GM12878 (cell line): Measurements from ENCODE around the gene ZNF837. TPM values are rescaled to one million over a fixed set of nuclear protein-coding genes. Genes with fewer than 3 reads are reported as not detected.

Source experiments
- ATAC-seq: fragments of 200-7000 bp; cut with Tn5 transposase; 3 replicates; pipeline ENCODE4 v1.9.1; 2020; ENCODE audit warnings: mild to moderate bottlenecking, moderate library complexity
- BruUV-seq: library from RNA; stranded (reverse); fragments of 400-500 nt; replicated peaks from 2 replicates; lab custom pipeline; 2021; lab: Mats Ljungman, UMichigan
- CTCF ChIA-PET: fragments of 300-600 bp; sonication (Branson Sonifier 250); formaldehyde crosslinking; extraction: SDS; loops from one replicate; lab custom pipeline; 2021; ENCODE audit warnings: inconsistent platforms; lab: Yijun Ruan, JAX
- POLR2A ChIA-PET: fragments of 350-600 bp; formaldehyde crosslinking; extraction: SDS; loops from one replicate; lab custom pipeline; 2021; ENCODE audit warnings: inconsistent platforms; lab: Charles Lee
- RAD21 ChIA-PET: fragments of 300-600 bp; sonication (Branson Sonifier 250); formaldehyde crosslinking; loops from one replicate; lab custom pipeline; 2023; ENCODE audit warnings: antibody characterized with exemption; ENCODE audit not compliant: unreplicated experiment; lab: Charles Lee
- SMC1A ChIA-PET: fragments of 300-600 bp; sonication (Branson Sonifier 250); formaldehyde crosslinking; loops from one replicate; lab custom pipeline; 2023; ENCODE audit not compliant: unreplicated experiment, uncharacterized antibody; lab: Charles Lee
- DNase-seq: peaks from one replicate; pipeline ENCODE4 v3.0.0-alpha.2; 2011; ENCODE audit warnings: low read depth, low spot score
- FAIRE-seq: peaks from 3 replicates; lab custom pipeline; 2011; peaks lifted over from hg19 to GRCh38; lab: Jason Lieb, UNC
- H2AFZ ChIP-seq: 2 replicates; pipeline ENCODE4 v1.6.0; 2011; ENCODE audit warnings: low read depth, low read length, control low read depth; ENCODE audit not compliant: control insufficient read depth
- H3K27ac ChIP-seq: 2 replicates; pipeline ENCODE4 v1.5.1; 2011; ENCODE audit warnings: control low read depth; ENCODE audit not compliant: control insufficient read depth, insufficient read depth
- H3K27me3 ChIP-seq, 2 experiments: replicated peaks in 1 of 2; 2 replicates each; pipeline versions ENCODE4 v1.6.0 to v1.6.1; 2011; ENCODE audit warnings: low read length in 1 of 2; ENCODE audit not compliant: control insufficient read depth in 2 of 2, insufficient read depth in 2 of 2
- H3K36me3 ChIP-seq, 2 experiments: 2 replicates each; pipeline ENCODE4 v1.5.1; 2011; ENCODE audit warnings: low read length in 1 of 2; ENCODE audit not compliant: control insufficient read depth in 2 of 2, insufficient read depth in 2 of 2
- H3K4me1 ChIP-seq: 2 replicates; pipeline ENCODE4 v1.6.1; 2011; ENCODE audit warnings: mild to moderate bottlenecking, low read length, moderate library complexity, mixed read lengths; ENCODE audit not compliant: control insufficient read depth, insufficient read depth
- H3K4me2 ChIP-seq: 2 replicates; pipeline ENCODE4 v1.6.0; 2011; ENCODE audit warnings: control low read depth; ENCODE audit not compliant: control insufficient read depth, insufficient read depth
- H3K4me3 ChIP-seq: fragments of 200-600 bp; sonication (generic); 2 replicates; pipeline ENCODE4 v1.5.1; 2016
- H3K79me2 ChIP-seq: 2 replicates; pipeline ENCODE4 v1.6.0; 2011; ENCODE audit warnings: low read length; ENCODE audit not compliant: control insufficient read depth, insufficient read depth
- H3K9ac ChIP-seq: 2 replicates; pipeline ENCODE4 v1.8.0; 2011; ENCODE audit warnings: low read length, control low read depth, mixed read lengths; ENCODE audit not compliant: control insufficient read depth, insufficient read depth
- H3K9me3 ChIP-seq: replicated peaks from 3 replicates; pipeline ENCODE4 v1.5.1; 2011; ENCODE audit warnings: mild to moderate bottlenecking, low read length; ENCODE audit not compliant: control insufficient read depth, insufficient read depth
- H4K20me1 ChIP-seq: 2 replicates; pipeline ENCODE4 v1.6.0; 2011; ENCODE audit not compliant: control insufficient read depth, insufficient read depth
- BRCA1 ChIP-seq: IDR thresholded peaks from 2 replicates; pipeline ENCODE4 v1.6.1; 2011; ENCODE audit warnings: low read depth, low read length, improper control_type of control experiment
- CHD4 ChIP-seq: fragments of 200-600 bp; sonication (generic); IDR thresholded peaks from 2 replicates; pipeline ENCODE4 v1.6.1; 2016; ENCODE audit warnings: mild to moderate bottlenecking
- HDAC6 ChIP-seq: fragments of 200-600 bp; sonication (generic); IDR thresholded peaks from one replicate; pipeline ENCODE4 v1.8.0; 2017; ENCODE audit warnings: antibody characterized with exemption; ENCODE audit not compliant: unreplicated experiment
- IKZF2 ChIP-seq, 2 experiments: fragments of 450-650 bp; IDR thresholded peaks; 2 replicates each; pipeline ENCODE4 v1.6.1; 2017; ENCODE audit warnings: mild to moderate bottlenecking in 2 of 2, moderate library complexity in 2 of 2
- MYC ChIP-seq: IDR thresholded peaks from 2 replicates; pipeline ENCODE4 v1.6.1; 2011; ENCODE audit warnings: mild to moderate bottlenecking, low read length, moderate library complexity, inconsistent platforms; ENCODE audit not compliant: insufficient read depth, insufficient replicate concordance, insufficient read length, severe bottlenecking
- NFYA ChIP-seq: IDR thresholded peaks from 2 replicates; pipeline ENCODE4 v1.6.1; 2011; ENCODE audit warnings: low read depth, mild to moderate bottlenecking, low read length, improper control_type of control experiment, borderline replicate concordance
- POLR2A ChIP-seq: IDR thresholded peaks from 2 replicates; pipeline ENCODE4 v1.6.1; 2011; ENCODE audit warnings: low read depth, mild to moderate bottlenecking, low read length
- POLR2AphosphoS5 ChIP-seq: IDR thresholded peaks from 2 replicates; pipeline ENCODE4 v1.6.1; 2011; ENCODE audit warnings: mild to moderate bottlenecking, low read length, inconsistent platforms
- RELB ChIP-seq: fragments of 450-650 bp; IDR thresholded peaks from 2 replicates; pipeline ENCODE4 v1.6.1; 2017; ENCODE audit warnings: low read depth, mild to moderate bottlenecking, moderate library complexity
- SKIL ChIP-seq: fragments of 450-650 bp; IDR thresholded peaks from 2 replicates; pipeline ENCODE4 v1.6.1; 2017; ENCODE audit warnings: mild to moderate bottlenecking, low read depth, inconsistent platforms; ENCODE audit not compliant: poor library complexity, severe bottlenecking
- WGBS: methylation state at CpG from one replicate; pipeline ENCODE4 v1.1.6; 2016; ENCODE audit warnings: low lambda C conversion rate; ENCODE audit not compliant: insufficient replicate concordance, insufficient coverage; ENCODE audit errors: missing lambda C conversion rate; 5-methylcytosine and 5-hydroxymethylcytosine counted together
- in situ Hi-C: fragments of 300-500 bp; cut with MboI; formaldehyde crosslinking; loops from 9 replicates; pipeline ENCODE4 v1.14.3; 2018; ENCODE audit warnings: mixed read lengths
- intact Hi-C: fragments of 100-400 bp; cut with micrococcal nuclease; formaldehyde crosslinking; loops from one replicate; pipeline ENCODE4 v1.14.2; 2022; ENCODE audit not compliant: unreplicated experiment
- polyA plus RNA-seq, 11 experiments: library from polyadenylated mRNA; depleted of rRNA in 4 of 11; unstranded in 6 of 11; stranded (reverse) in 5 of 11; fragments of >200 nt; fragmentation: Nextera tagmentation in 4 of 11; fragmentation: Illumina TruSeq in 1 of 11; extraction: Ambion mirVana in 4 of 11; extraction: Trizol in 1 of 11; gene quantifications; 1 replicate in 1 of 11; 2 replicates in 10 of 11; pipeline versions ENCODE4 v1.2.1 to v1.2.3, GENCODE V29; 2011 to 2016; ENCODE audit warnings: inconsistent platforms in 2 of 11, missing spikeins in 2 of 11, low read depth in 1 of 11
- total RNA-seq, 4 experiments: library from RNA; depleted of rRNA in 3 of 4; stranded (reverse); fragments of >200 nt in 3 of 4; fragmentation: Illumina TruSeq in 1 of 4; extraction: Trizol in 1 of 4; gene quantifications; 2 replicates each; pipeline versions ENCODE4 v1.2.1 to v1.2.3, GENCODE V29; 2013 to 2021

Gene ZNF837
- total and polyA plus RNA-seq, 10 of the 15 experiments (the other 5 are each of a cell fraction or from before 2014, with no cell fraction given), result 0.07 to 2.9 (median 2.0) TPM; not detected in 2

GRCh38 chr19:58392945-58393724 lies 12.3 kb upstream of the ZNF837 start:
- SMC1A ChIA-PET, result no interaction called here
- WGBS, result 97% methylated on average over 24 of the region's 26 CpGs
- POLR2A ChIA-PET, result no interaction called here
- no peak for ATAC-seq
- Histone ChIP-seq H3K9ac (no peak overlapping the region), H3K27ac (no peak overlapping the region), H3K79me2 (peaks cover 23% of the 10 kb centered on the region), H3K36me3 (peaks cover 18 to 26% of the 10 kb centered on the region in 2 experiments), H3K4me1 (no peaks in the 10 kb centered on the region; the same call in 1 of the 2 replicates), H3K4me3 (no peak overlapping the region), H3K9me3 (no peaks in the 10 kb centered on the region), H3K27me3 (no peaks in the 10 kb centered on the region), H4K20me1 (peaks cover 6% of the 10 kb centered on the region), H2AFZ (no peak overlapping the region), H3K4me2 (no peak overlapping the region)
- RAD21 ChIA-PET, result no interaction called here
- TF ChIP-seq CHD4 (no peak), POLR2A (peak; percentile 58), POLR2AphosphoS5 (peak; percentile 63), NFYA (no peak), BRCA1 (no peak)
- in situ Hi-C loops (no loop called here), intact Hi-C loops (no loop called here)
- no peak for DNase-seq
- CTCF ChIA-PET, result no interaction called here
- FAIRE-seq, result no peak
- no TSS peak for BruUV-seq

GRCh38 chr19:58388175-58388526 lies 7.3 kb upstream of the ZNF837 start:
- ATAC-seq (no peak), DNase-seq (no peak), FAIRE-seq (no peak)
- Histone ChIP-seq H3K27me3 (no peaks in the 10 kb centered on the region), H3K27ac (peak overlapping the region; percentile 97; the same call in 1 of the 2 replicates), H2AFZ (no peak overlapping the region), H3K9me3 (no peaks in the 10 kb centered on the region), H3K4me2 (peak overlapping the region; percentile 88), H3K36me3 (peaks cover 5 to 18% of the 10 kb centered on the region in 2 experiments), H3K4me3 (peak overlapping the region; percentile 97), H3K79me2 (peaks cover 44% of the 10 kb centered on the region), H4K20me1 (peaks cover 6% of the 10 kb centered on the region), H3K9ac (peak overlapping the region; percentile 96), H3K4me1 (peaks cover 10% of the 10 kb centered on the region)
- RAD21 ChIA-PET, result no interaction called here
- SMC1A ChIA-PET, result interaction anchor here (1.8 kb wide), 1 partner anchor 26 kb away, joined by 5 read pairs; the partner anchor contains the start of gene ZNF497
- CTCF ChIA-PET, result no interaction called here
- 36% methylated on average over 3 of the region's 3 CpGs for WGBS
- intact Hi-C loops (no loop called here), in situ Hi-C loops (no loop called here)
- POLR2A ChIA-PET, result interaction anchor here (0.6 kb wide), 2 partner anchors 19 to 60 kb away, joined by 3 read pairs; no protein-coding TSS in a partner anchor
- no TSS peak for BruUV-seq
- no peak for TF ChIP-seq MYC
- TF ChIP-seq HDAC6, result no peak
- TF ChIP-seq IKZF2 (IDR thresholded peaks at IDR 0.05), result no peak
- TF ChIP-seq RELB, result no peak
- TF ChIP-seq SKIL, result no peak
